H9 (cell line): ENCODE measurements around the gene SPATA6L. TPM values are rescaled to one million over a fixed set of nuclear protein-coding genes. Genes with fewer than 3 reads are reported as not detected.

Source experiments
- DNase-seq: peaks from one replicate; pipeline ENCODE4 v3.0.0-alpha.2; 2017
- H2AFZ ChIP-seq: one replicate; pipeline ENCODE4 v1.6.1; 2013; ENCODE audit warnings: mild to moderate bottlenecking, low read length, control low read depth, moderate library complexity
- H2AK5ac ChIP-seq: 2 replicates; pipeline ENCODE4 v1.6.1; 2013; ENCODE audit warnings: low read length, control low read depth, mixed read lengths; ENCODE audit not compliant: insufficient read length
- H2BK120ac ChIP-seq: one replicate; pipeline ENCODE4 v1.6.1; 2013; ENCODE audit warnings: low read depth, mild to moderate bottlenecking, low read length, control low read depth, inconsistent platforms; ENCODE audit not compliant: poor library complexity, severe bottlenecking
- H2BK12ac ChIP-seq: 2 replicates; pipeline ENCODE4 v1.6.1; 2013; ENCODE audit warnings: low read length, control low read depth, mixed read lengths, low read depth; ENCODE audit not compliant: insufficient read length
- H2BK15ac ChIP-seq: 2 replicates; pipeline ENCODE4 v1.6.1; 2013; ENCODE audit warnings: low read depth, low read length, control low read depth
- H2BK20ac ChIP-seq: one replicate; pipeline ENCODE4 v1.6.1; 2013; ENCODE audit warnings: low read depth, mild to moderate bottlenecking, low read length, control low read depth, inconsistent platforms; ENCODE audit not compliant: poor library complexity, severe bottlenecking
- H2BK5ac ChIP-seq: 2 replicates; pipeline ENCODE4 v1.6.1; 2013; ENCODE audit warnings: low read length, control low read depth, mixed read lengths; ENCODE audit not compliant: insufficient read length
- H3K14ac ChIP-seq: 2 replicates; pipeline ENCODE4 v1.6.1; 2013; ENCODE audit warnings: low read length, control low read depth; ENCODE audit not compliant: insufficient read depth
- H3K18ac ChIP-seq: 2 replicates; pipeline ENCODE4 v1.6.1; 2013; ENCODE audit warnings: low read depth, mild to moderate bottlenecking, mixed read lengths, low read length, control low read depth; ENCODE audit not compliant: insufficient read length
- H3K23ac ChIP-seq: 2 replicates; pipeline ENCODE4 v1.6.1; 2013; ENCODE audit warnings: low read length, control low read depth, mixed read lengths, low read depth; ENCODE audit not compliant: insufficient read length
- H3K23me2 ChIP-seq: 2 replicates; pipeline ENCODE4 v1.6.1; 2013; ENCODE audit warnings: low read depth, mild to moderate bottlenecking, mixed read lengths, low read length, control low read depth; ENCODE audit not compliant: insufficient read length, poor library complexity, severe bottlenecking
- H3K27ac ChIP-seq: 2 replicates; pipeline ENCODE4 v1.5.1; 2013; ENCODE audit warnings: low read length, control low read depth, mixed read lengths, low read depth; ENCODE audit not compliant: insufficient read length
- H3K27me3 ChIP-seq: 2 replicates; pipeline ENCODE4 v1.6.1; 2013; ENCODE audit warnings: low read length, control low read depth, inconsistent platforms; ENCODE audit not compliant: insufficient read depth
- H3K4ac ChIP-seq: 2 replicates; pipeline ENCODE4 v1.6.1; 2013; ENCODE audit warnings: low read depth, mild to moderate bottlenecking, control low read depth, inconsistent platforms, low read length, moderate library complexity
- H3K4me1 ChIP-seq: 2 replicates; pipeline ENCODE4 v1.6.1; 2013; ENCODE audit warnings: low read length, control low read depth, inconsistent platforms; ENCODE audit not compliant: insufficient read depth
- H3K4me2 ChIP-seq: 2 replicates; pipeline ENCODE4 v1.6.1; 2013; ENCODE audit warnings: low read length, control low read depth, mixed read lengths; ENCODE audit not compliant: insufficient read length, insufficient read depth
- H3K56ac ChIP-seq: 2 replicates; pipeline ENCODE4 v1.6.1; 2013; ENCODE audit warnings: low read depth, mild to moderate bottlenecking, mixed read lengths, low read length, control low read depth; ENCODE audit not compliant: insufficient read length
- H3K79me1 ChIP-seq: 2 replicates; pipeline ENCODE4 v1.6.1; 2013; ENCODE audit warnings: low read depth, mild to moderate bottlenecking, moderate library complexity, low read length, control low read depth, inconsistent platforms; ENCODE audit not compliant: insufficient read depth, poor library complexity, severe bottlenecking
- H3K79me2 ChIP-seq: 2 replicates; pipeline ENCODE4 v1.6.1; 2013; ENCODE audit warnings: low read length, control low read depth, inconsistent platforms; ENCODE audit not compliant: insufficient read depth
- H3K9ac ChIP-seq: 2 replicates; pipeline ENCODE4 v1.6.1; 2013; ENCODE audit warnings: low read length, control low read depth, mixed read lengths; ENCODE audit not compliant: insufficient read length; ENCODE audit errors: extremely low read depth
- H3K9me3 ChIP-seq: one replicate; pipeline ENCODE4 v1.6.1; 2013; ENCODE audit warnings: low read depth, low read length, inconsistent platforms; ENCODE audit not compliant: control insufficient read depth
- H3T11ph ChIP-seq: one replicate; pipeline ENCODE4 v1.6.1; 2013; ENCODE audit warnings: mild to moderate bottlenecking, low read length, control low read depth, inconsistent platforms
- H4K20me1 ChIP-seq: one replicate; pipeline ENCODE4 v1.6.1; 2013; ENCODE audit not compliant: control insufficient read depth, insufficient read length, insufficient read depth
- H4K5ac ChIP-seq: 2 replicates; pipeline ENCODE4 v1.6.1; 2013; ENCODE audit warnings: low read depth, mild to moderate bottlenecking, mixed read lengths, low read length, control low read depth; ENCODE audit not compliant: insufficient read length
- H4K8ac ChIP-seq: replicated peaks from 2 replicates; pipeline ENCODE4 v1.6.1; 2013; ENCODE audit warnings: low read length, control low read depth, mixed read lengths, low read depth; ENCODE audit not compliant: insufficient read length
- H4K91ac ChIP-seq: 2 replicates; pipeline ENCODE4 v1.6.1; 2013; ENCODE audit warnings: low read depth, mild to moderate bottlenecking, moderate library complexity, mixed read lengths, low read length, control low read depth; ENCODE audit not compliant: insufficient read length
- H3K27ac Mint-ChIP-seq, 3 experiments: 2 replicates in 2 of 3; 3 replicates in 1 of 3; pipeline ENCODE4 v1.8.0; 2020 to 2021; ENCODE audit warnings: mixed read lengths in 3 of 3, mild to moderate bottlenecking in 1 of 3, moderate library complexity in 1 of 3
- H3K27me3 Mint-ChIP-seq: 2 replicates; pipeline ENCODE4 v1.8.0; 2021; ENCODE audit warnings: low read depth, mild to moderate bottlenecking, moderate library complexity, mixed read lengths
- H3K36me3 Mint-ChIP-seq, 3 experiments: 2 replicates in 2 of 3; 3 replicates in 1 of 3; pipeline ENCODE4 v1.8.0; 2020 to 2021; ENCODE audit warnings: low read depth in 3 of 3, mixed read lengths in 3 of 3; ENCODE audit not compliant: insufficient read depth in 1 of 3
- H3K4me1 Mint-ChIP-seq, 2 experiments: 2 replicates each; pipeline ENCODE4 v1.8.0; 2020; ENCODE audit warnings: mixed read lengths in 2 of 2
- H3K4me3 Mint-ChIP-seq, 2 experiments: 2 replicates in 1 of 2; 3 replicates in 1 of 2; pipeline ENCODE4 v1.8.0; 2020 to 2021; ENCODE audit warnings: mild to moderate bottlenecking in 2 of 2, mixed read lengths in 2 of 2, moderate library complexity in 1 of 2
- H3K9me3 Mint-ChIP-seq, 2 experiments: 2 replicates in 1 of 2; 3 replicates in 1 of 2; pipeline ENCODE4 v1.8.0; 2020; ENCODE audit warnings: mild to moderate bottlenecking in 2 of 2, mixed read lengths in 2 of 2, moderate library complexity in 1 of 2
- CTCF ChIP-seq: fragments of 200-600 bp; sonication (generic); conservative IDR thresholded peaks from 3 replicates; pipeline ENCODE4 v1.8.0; 2021; ENCODE audit warnings: antibody characterized with exemption, mild to moderate bottlenecking
- WGBS: extraction: QIAGEN DNeasy Blood & Tissue Kit; methylation state at CpG from one replicate; pipeline ENCODE4 v1.1.7; 2013; ENCODE audit warnings: missing lambda C conversion rate, low lambda C conversion rate, mixed read lengths; ENCODE audit not compliant: insufficient read length; ENCODE audit errors: extremely low coverage; 5-methylcytosine and 5-hydroxymethylcytosine counted together
- total RNA-seq: library from RNA; stranded (reverse); gene quantifications from 2 replicates; pipeline ENCODE4 v1.2.1, GENCODE V29; 2021

SPATA6L gene
- total RNA-seq, 1 experiment from 2014 or later = 0.87 TPM

GRCh38 chr9:4555236-4555635 lies 111.0 kb downstream of the SPATA6L start:
- Histone ChIP-seq H4K20me1 (no peaks in the 10 kb centered on the region), H4K8ac (no peak overlapping the region), H3K9ac (no peak overlapping the region), H4K91ac (no peak overlapping the region), H3K4me1 (no peaks in the 10 kb centered on the region), H2BK20ac (no peak overlapping the region), H3K23ac (no peak overlapping the region), H3K9me3 (no peaks in the 10 kb centered on the region), H3T11ph (no peak overlapping the region), H3K27ac (no peak overlapping the region), H3K18ac (no peak overlapping the region), H2BK5ac (no peak overlapping the region), H2BK12ac (no peak overlapping the region), H3K56ac (no peak overlapping the region), H3K79me1 (no peaks in the 10 kb centered on the region), H3K4ac (no peak overlapping the region), H2AFZ (no peak overlapping the region), H3K4me2 (no peak overlapping the region), H3K14ac (no peak overlapping the region), H2AK5ac (no peak overlapping the region), H3K79me2 (no peaks in the 10 kb centered on the region), H4K5ac (no peak overlapping the region), H3K23me2 (no peaks in the 10 kb centered on the region), H2BK15ac (no peak overlapping the region), H2BK120ac (no peak overlapping the region), H3K27me3 (no peaks in the 10 kb centered on the region)
- no peak overlapping the region for H3K4me3 Mint-ChIP-seq
- H3K36me3 Mint-ChIP-seq = no peaks in the 10 kb centered on the region
- TF ChIP-seq CTCF = no peak
- no peaks in the 10 kb centered on the region for H3K9me3 Mint-ChIP-seq
- no CpG with 5 or more reads among the region's 2 CpGs for WGBS
- no peak for DNase-seq
- 0 out of 7 replicates have a peak overlapping the region, but pooled peaks of 1 of the 3 experiments have one; percentile 17 for H3K27ac Mint-ChIP-seq
- peaks cover 14 to 16% of the 10 kb centered on the region in 2 experiments for H3K4me1 Mint-ChIP-seq
- H3K27me3 Mint-ChIP-seq = no peaks in the 10 kb centered on the region
